ENCODE results near the gene UNC5B. TPM values are rescaled to one million over a fixed set of nuclear protein-coding genes. Genes with fewer than 3 reads are reported as not detected.

The UNC5B gene
- total RNA-seq, 1 experiment from 2014 or later: 49.6 TPM

- ChIA-PET POLR2A (no interaction called here), CTCF (no interaction called here)
- Mint-ChIP-seq H3K27ac (no peak overlapping the region), H3K36me3 (peaks cover 14% of the 10 kb centered on the region), H3K27me3 (ENCODE audit: low read depth) (no peaks in the 10 kb centered on the region), H3K9me3 (no peaks in the 10 kb centered on the region), H3K4me3 (no peak overlapping the region), H3K4me1 (peaks cover 9% of the 10 kb centered on the region)
- DNase-seq (ENCODE audit: low spot score) (no peak), ATAC-seq (no peak)
- TF ChIP-seq, protein P1, sequence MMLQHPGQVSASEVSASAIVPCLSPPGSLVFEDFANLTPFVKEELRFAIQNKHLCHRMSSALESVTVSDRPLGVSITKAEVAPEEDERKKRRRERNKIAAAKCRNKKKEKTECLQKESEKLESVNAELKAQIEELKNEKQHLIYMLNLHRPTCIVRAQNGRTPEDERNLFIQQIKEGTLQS (CRISPR knock-in tag; conservative IDR thresholded peaks at IDR 0.05): no peak
- TF ChIP-seq, protein P2, sequence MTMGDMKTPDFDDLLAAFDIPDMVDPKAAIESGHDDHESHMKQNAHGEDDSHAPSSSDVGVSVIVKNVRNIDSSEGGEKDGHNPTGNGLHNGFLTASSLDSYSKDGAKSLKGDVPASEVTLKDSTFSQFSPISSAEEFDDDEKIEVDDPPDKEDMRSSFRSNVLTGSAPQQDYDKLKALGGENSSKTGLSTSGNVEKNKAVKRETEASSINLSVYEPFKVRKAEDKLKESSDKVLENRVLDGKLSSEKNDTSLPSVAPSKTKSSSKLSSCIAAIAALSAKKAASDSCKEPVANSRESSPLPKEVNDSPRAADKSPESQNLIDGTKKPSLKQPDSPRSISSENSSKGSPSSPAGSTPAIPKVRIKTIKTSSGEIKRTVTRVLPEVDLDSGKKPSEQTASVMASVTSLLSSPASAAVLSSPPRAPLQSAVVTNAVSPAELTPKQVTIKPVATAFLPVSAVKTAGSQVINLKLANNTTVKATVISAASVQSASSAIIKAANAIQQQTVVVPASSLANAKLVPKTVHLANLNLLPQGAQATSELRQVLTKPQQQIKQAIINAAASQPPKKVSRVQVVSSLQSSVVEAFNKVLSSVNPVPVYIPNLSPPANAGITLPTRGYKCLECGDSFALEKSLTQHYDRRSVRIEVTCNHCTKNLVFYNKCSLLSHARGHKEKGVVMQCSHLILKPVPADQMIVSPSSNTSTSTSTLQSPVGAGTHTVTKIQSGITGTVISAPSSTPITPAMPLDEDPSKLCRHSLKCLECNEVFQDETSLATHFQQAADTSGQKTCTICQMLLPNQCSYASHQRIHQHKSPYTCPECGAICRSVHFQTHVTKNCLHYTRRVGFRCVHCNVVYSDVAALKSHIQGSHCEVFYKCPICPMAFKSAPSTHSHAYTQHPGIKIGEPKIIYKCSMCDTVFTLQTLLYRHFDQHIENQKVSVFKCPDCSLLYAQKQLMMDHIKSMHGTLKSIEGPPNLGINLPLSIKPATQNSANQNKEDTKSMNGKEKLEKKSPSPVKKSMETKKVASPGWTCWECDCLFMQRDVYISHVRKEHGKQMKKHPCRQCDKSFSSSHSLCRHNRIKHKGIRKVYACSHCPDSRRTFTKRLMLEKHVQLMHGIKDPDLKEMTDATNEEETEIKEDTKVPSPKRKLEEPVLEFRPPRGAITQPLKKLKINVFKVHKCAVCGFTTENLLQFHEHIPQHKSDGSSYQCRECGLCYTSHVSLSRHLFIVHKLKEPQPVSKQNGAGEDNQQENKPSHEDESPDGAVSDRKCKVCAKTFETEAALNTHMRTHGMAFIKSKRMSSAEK (CRISPR knock-in tag; IDR thresholded peaks at IDR 0.05; ENCODE audit: borderline replicate concordance): no peak
- TF ChIP-seq, protein P3, sequence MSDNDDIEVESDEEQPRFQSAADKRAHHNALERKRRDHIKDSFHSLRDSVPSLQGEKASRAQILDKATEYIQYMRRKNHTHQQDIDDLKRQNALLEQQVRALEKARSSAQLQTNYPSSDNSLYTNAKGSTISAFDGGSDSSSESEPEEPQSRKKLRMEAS (CRISPR knock-in tag; IDR thresholded peaks at IDR 0.05): no peak
- TF ChIP-seq ZBTB43 (CRISPR knock-in tag; IDR thresholded peaks at IDR 0.05): no peak
- TF ChIP-seq ELF4 (CRISPR knock-in tag; IDR thresholded peaks at IDR 0.05; ENCODE audit: low read depth): no peak
- TF ChIP-seq ZSCAN18 (CRISPR knock-in tag; IDR thresholded peaks at IDR 0.05): no peak
- TF ChIP-seq MYBL2 (CRISPR knock-in tag; IDR thresholded peaks at IDR 0.05): no peak
- no peak for TF ChIP-seq JAZF1 (CRISPR knock-in tag; IDR thresholded peaks at IDR 0.05)
- no peak for TF ChIP-seq CTCF (IDR thresholded peaks at IDR 0.05)
- TF ChIP-seq, protein P4, sequence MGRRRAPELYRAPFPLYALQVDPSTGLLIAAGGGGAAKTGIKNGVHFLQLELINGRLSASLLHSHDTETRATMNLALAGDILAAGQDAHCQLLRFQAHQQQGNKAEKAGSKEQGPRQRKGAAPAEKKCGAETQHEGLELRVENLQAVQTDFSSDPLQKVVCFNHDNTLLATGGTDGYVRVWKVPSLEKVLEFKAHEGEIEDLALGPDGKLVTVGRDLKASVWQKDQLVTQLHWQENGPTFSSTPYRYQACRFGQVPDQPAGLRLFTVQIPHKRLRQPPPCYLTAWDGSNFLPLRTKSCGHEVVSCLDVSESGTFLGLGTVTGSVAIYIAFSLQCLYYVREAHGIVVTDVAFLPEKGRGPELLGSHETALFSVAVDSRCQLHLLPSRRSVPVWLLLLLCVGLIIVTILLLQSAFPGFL (CRISPR knock-in tag; IDR thresholded peaks at IDR 0.05; ENCODE audit: borderline replicate concordance): no peak
- TF ChIP-seq MXD4 (CRISPR knock-in tag; IDR thresholded peaks at IDR 0.05; ENCODE audit: borderline replicate concordance): no peak
- TF ChIP-seq ZNF263 (CRISPR knock-in tag; IDR thresholded peaks at IDR 0.05; ENCODE audit: low read depth): no peak
These were observed 112.4 kb downstream of the UNC5B start for GRCh38 chr10:71324743-71325142.

- Mint-ChIP-seq H3K27ac (no peak overlapping the region), H3K9me3 (no peaks in the 10 kb centered on the region), H3K36me3 (peaks cover 14% of the 10 kb centered on the region), H3K27me3 (ENCODE audit: low read depth) (no peaks in the 10 kb centered on the region), H3K4me1 (peaks cover 4% of the 10 kb centered on the region), H3K4me3 (no peak overlapping the region)
- POLR2A ChIA-PET: no interaction called here
- no peak for DNase-seq (ENCODE audit: low spot score)
- CTCF ChIA-PET: interaction anchor here (0.7 kb wide), 1 partner anchor 134 kb away, joined by 5 read pairs; no protein-coding TSS in a partner anchor
- ATAC-seq: no peak
- no peak for TF ChIP-seq PRDM15 (CRISPR knock-in tag; IDR thresholded peaks at IDR 0.05)
- no peak for TF ChIP-seq ERG (CRISPR knock-in tag; IDR thresholded peaks at IDR 0.05)
- TF ChIP-seq, protein P5, sequence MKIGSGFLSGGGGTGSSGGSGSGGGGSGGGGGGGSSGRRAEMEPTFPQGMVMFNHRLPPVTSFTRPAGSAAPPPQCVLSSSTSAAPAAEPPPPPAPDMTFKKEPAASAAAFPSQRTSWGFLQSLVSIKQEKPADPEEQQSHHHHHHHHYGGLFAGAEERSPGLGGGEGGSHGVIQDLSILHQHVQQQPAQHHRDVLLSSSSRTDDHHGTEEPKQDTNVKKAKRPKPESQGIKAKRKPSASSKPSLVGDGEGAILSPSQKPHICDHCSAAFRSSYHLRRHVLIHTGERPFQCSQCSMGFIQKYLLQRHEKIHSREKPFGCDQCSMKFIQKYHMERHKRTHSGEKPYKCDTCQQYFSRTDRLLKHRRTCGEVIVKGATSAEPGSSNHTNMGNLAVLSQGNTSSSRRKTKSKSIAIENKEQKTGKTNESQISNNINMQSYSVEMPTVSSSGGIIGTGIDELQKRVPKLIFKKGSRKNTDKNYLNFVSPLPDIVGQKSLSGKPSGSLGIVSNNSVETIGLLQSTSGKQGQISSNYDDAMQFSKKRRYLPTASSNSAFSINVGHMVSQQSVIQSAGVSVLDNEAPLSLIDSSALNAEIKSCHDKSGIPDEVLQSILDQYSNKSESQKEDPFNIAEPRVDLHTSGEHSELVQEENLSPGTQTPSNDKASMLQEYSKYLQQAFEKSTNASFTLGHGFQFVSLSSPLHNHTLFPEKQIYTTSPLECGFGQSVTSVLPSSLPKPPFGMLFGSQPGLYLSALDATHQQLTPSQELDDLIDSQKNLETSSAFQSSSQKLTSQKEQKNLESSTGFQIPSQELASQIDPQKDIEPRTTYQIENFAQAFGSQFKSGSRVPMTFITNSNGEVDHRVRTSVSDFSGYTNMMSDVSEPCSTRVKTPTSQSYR (CRISPR knock-in tag; IDR thresholded peaks at IDR 0.05): no peak
- no peak for TF ChIP-seq ELF4 (CRISPR knock-in tag; IDR thresholded peaks at IDR 0.05; ENCODE audit: low read depth)
These were observed 112.9 kb downstream of the UNC5B start for GRCh38 chr10:71325267-71325666.

Measured in WTC11 (cell line).